GM21737 (cell line): ENCODE data around the gene COL20A1.

ENCODE experiments used
- ATAC-seq: cut with Tn5 transposase; IDR thresholded peaks from one replicate; pipeline ENCODE4 v1.9.1; 2021; ENCODE audit warnings: mild to moderate bottlenecking, moderate library complexity; ENCODE audit not compliant: unreplicated experiment

The COL20A1 gene

GRCh38 chr20:63347081-63347741, 54.2 kb downstream of the COL20A1 start:
- no peak for ATAC-seq

DNA sequence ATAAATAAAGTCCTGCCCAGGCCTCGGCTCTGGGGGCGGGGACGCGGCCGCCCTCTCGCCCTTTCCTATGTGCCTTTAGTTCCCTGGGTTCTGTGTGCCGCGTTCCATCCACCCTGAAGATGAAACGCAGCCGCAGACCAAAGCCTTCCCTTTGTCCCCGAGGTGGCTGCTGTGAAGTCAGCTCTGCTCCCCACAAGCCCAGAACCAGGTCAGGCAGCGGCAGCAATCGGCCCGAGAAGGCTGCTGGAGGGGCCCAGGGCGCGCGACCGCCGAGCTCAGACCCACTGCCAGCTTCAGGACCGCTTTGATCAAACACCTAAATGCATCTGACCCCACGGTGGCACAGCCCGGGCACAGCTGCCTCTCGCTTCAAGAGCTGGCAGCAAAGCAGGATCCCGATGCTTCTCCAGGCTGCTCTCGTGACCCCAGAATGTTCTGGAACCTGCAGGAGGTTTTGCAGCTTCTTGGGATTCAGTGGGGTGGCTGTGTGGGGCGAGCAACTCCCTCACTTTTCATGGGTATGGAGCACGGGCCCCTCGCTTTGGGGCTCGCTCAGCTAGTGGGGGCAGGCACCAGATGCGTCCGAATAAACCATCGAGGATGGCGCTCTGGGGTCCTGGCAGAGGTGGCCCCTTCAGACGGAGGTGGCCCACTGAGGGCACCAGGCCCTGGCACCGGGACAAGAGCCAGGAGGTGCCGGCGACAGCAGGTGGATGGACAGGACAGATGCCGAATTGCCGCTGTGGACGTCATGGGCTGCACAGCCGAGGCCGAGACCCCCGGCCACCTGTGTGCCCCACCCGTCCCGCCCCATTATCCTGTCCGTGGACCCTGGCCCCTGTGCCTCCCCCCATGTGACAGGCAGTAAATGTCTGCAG, 55.2 kb downstream of the COL20A1 start:
- no peak for ATAC-seq

GRCh38 chr20:63348828-63349515, 56.0 kb downstream of the COL20A1 start:
- no peak for ATAC-seq

DNA sequence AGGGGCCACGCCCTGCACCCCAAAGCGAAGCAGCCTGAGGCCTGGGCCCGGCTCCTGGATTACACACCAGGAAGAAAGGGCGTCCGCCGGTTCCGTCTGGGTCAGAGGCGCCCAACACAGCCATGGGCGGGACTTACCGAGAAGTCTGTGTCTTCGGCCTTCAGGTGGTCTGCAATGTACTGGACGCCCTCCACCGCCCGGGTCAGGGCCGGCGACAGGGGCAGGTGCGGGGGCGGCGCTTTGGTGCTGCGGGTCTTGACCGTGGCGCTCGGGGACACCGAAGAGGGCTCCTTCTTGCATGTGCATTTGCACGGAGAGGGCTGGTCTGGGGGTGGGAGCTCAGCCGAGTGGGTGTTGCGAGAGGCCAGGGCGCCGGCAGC, 56.5 kb downstream of the COL20A1 start:
- ATAC-seq = no peak

DNA sequence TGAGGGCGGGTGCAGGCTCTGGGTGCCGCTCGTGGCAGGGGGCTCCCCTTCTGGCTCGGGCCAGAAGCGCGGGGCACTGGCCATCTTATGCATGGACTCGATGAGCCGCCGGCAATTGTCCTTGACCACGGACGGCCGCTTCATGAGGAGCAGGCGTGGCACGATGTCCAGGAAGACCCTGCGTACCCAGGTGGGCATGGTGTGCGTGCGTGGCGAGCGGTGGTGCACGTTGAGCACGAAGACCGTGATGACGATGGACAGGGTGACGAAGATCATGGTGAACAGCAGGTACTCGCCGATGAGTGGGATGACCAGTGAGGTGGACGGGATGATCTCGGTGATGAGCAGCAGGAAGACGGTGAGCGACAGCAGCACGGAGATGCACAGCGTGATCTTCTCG, 57.2 kb downstream of the COL20A1 start:
- ATAC-seq = no peak

DNA sequence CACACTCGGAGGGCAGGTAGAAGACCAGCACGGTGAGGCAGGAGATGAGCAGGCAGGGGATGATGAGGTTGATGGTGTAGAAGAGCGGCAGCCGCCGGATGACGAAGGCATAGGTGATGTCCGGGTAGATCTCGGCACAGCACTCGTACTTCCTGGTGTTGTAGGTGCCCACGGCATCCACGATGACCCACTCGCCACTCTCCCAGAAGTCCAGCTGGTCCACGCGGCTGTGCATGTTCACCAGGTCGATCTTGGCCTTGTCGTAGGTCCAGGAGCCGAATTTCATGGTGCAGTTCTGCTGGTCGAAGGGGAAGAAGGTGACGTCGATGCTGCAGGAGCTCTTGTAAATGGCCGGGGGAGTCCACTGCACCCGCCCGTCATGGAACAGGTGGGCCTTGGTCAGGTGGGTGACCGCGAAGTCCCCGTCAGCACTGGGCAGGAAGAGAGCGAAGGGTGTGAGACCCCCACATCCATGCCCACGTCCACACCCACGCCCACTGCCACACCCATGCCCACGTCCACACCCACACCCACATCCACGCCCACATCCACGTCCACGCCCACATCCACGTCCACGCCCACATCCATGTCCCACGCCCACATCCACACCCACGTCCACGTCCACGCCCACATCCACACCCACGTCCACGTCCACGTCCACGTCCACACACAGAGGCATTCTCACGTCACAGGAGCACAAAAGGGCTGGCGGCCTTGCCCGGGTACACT, 57.8 kb downstream of the COL20A1 start:
- no peak for ATAC-seq

DNA sequence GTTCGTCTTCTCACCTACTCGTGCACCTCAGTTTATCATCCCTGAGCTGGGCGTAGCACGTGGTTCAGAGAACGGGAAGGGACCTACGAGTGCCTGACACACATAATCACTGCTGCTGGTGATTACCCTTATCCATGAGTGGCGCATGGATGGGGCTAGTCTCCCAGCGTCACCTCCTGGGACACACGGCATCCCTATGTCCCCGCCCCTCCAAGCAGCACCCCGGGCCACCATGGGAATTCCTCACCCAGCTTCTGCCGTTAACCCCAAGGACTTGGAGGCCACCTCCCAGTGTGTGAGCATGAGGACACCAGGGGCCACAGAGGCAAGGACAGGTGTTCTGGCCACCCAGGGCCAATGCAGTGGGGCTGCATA, 58.3 kb downstream of the COL20A1 start:
- ATAC-seq = no peak

DNA sequence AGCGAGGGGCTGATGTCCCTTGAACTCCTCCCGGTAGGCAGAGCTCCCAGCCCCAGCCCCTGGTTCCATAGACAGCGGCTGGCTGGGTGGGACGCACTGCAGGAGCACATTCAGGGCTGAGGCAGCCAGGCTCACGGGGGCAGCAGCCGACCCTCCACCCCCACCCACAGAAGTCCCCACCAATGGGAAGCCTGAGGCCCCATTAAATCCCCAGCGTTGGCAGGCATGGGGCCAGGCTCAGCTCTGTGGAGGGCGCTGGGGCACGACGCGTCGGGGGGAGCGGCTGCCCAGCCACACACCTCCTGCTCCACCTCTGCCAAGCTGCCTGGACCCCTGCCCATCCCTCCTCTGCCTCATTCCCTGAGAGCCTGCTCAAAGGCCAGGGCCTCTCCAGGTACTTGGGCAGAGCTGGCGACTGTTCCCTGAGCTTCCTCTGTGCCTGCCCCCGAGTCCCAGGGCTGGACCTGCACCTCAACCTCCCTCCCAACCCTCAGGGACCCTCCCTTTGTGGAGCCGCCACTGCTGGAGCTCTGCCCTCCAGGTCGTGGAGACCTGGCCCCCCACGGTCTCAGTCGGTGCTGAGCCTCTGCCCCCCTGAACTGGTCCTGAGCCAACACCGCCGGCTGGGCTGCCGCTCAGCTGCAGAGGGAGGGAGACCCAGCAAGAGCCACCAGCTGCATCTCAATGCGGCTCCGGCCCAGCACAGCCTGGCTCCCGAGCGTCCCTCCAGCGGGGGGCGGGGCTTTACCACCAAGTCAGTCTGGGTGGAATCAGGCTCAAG, 59.0 kb downstream of the COL20A1 start:
- ATAC-seq = no peak

- ATAC-seq = no peak
Observed at GRCh38 chr20:63352811-63353221, 59.8 kb downstream of the COL20A1 start.

GRCh38 chr20:63354636-63355350, 61.8 kb downstream of the COL20A1 start:
- no peak for ATAC-seq

DNA sequence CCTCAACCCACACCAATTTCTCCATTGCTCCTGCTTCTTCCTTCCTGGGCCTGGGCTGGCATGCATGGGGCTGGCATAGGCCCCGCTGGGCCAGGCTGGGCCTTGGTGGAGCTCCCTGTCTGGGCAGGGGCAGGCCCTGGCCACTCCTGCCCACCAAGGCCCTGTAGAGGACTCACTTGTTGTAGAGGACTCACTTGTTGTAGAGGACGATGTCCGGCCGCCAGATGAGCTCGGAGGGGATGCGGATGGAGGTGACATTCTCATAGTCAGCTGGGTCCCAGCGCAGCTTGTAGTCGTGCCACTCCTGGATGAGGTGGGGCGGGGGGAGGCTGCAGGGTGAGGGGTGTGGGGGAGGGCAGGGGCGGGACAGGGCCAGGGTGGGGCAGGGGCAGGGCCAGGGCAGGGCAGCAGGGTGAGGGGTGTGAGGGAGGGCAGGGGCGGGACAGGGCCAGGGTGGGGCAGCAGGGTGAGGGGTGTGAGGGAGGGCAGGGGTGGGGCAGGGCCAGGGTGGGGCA, 62.9 kb downstream of the COL20A1 start:
- no peak for ATAC-seq

GRCh38 chr20:63356511-63356910, 63.5 kb downstream of the COL20A1 start:
- ATAC-seq = no peak

- no peak for ATAC-seq
Observed at GRCh38 chr20:63356931-63357879, 64.2 kb downstream of the COL20A1 start.

DNA sequence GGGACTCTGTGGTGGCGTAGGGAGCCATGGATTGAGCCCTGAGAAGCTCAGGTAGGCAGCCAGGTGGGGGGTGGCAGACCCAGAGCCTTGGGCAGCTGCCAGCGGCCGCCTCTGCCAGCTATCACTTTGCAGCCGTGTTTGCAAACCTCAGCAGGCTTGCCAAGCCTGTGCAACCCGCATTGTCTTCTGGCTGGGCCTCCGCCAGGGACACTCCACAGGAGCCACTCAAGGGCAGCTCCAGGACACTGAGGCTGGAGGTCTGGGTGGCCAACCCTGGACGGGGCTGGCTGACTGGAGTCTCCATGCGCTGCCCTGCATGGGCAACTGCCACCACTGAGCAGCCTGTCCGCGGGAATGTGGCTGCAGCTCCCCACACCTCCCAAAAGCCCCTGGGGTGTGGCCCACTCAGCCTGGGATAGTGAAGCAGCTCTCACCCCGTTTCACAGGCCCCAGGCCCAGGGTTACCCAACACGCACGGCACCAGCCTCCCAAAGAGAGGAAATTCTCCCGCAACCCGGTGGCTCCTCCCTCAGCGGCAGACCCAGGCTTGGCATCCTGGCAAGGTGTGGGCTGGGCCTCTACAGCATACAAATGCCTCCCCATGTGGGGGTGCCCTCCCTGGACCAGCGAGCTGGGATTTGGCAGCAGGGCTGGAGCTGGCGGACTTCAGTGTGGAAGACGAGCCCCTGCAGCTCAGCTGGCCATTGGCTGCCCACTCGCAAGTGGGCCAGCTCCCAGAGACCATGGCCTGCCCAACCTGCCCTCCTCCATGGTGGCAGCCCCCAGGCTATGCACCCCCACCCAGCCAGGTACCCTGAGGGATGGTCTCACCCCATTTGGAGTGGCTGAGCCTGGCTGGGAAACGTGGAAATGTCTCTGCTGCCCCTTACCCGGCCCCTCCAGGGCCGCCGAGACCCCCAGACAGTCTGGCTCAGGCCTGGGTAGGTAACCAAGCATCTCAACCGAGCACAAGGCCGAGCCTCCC, 65.2 kb downstream of the COL20A1 start:
- ATAC-seq = no peak

- ATAC-seq = no peak
Observed at GRCh38 chr20:63359164-63359934, 66.4 kb downstream of the COL20A1 start.
